Smooth muscle cell (in vitro differentiated cells): ENCODE data around the gene IGF1R. TPM values are rescaled to one million over a fixed set of nuclear protein-coding genes. Genes with fewer than 3 reads are reported as not detected.

Experiments
- DNase-seq: peaks from one replicate; lab custom pipeline; 2025; ENCODE audit not compliant: unreplicated experiment; lab: John Stamatoyannopoulos, UW
- H2AFZ ChIP-seq: fragments of 200-600 bp; sonication (generic); 2 replicates; pipeline ENCODE4 v1.6.0; 2016; ENCODE audit warnings: antibody characterized with exemption, low read depth, mild to moderate bottlenecking
- H3F3A ChIP-seq: fragments of 200-600 bp; sonication (generic); 2 replicates; pipeline ENCODE4 v1.6.0; 2017; ENCODE audit warnings: antibody characterized with exemption, low read depth
- H3K27ac ChIP-seq: fragments of 200-600 bp; sonication (generic); 2 replicates; pipeline ENCODE4 v1.5.1; 2016; ENCODE audit warnings: low read depth, mild to moderate bottlenecking
- H3K27me3 ChIP-seq: fragments of 200-600 bp; sonication (generic); 2 replicates; pipeline ENCODE4 v1.6.1; 2016; ENCODE audit warnings: low read depth, mild to moderate bottlenecking
- H3K36me3 ChIP-seq: fragments of 200-600 bp; sonication (generic); 2 replicates; pipeline ENCODE4 v1.5.1; 2016; ENCODE audit warnings: low read depth
- H3K4me1 ChIP-seq: fragments of 200-600 bp; sonication (generic); 2 replicates; pipeline ENCODE4 v1.5.1; 2016; ENCODE audit warnings: low read depth
- H3K4me2 ChIP-seq: fragments of 200-600 bp; sonication (generic); 2 replicates; pipeline ENCODE4 v1.6.0; 2016; ENCODE audit warnings: mild to moderate bottlenecking
- H3K4me3 ChIP-seq: fragments of 200-600 bp; sonication (generic); 2 replicates; pipeline ENCODE4 v1.5.1; 2016; ENCODE audit warnings: mild to moderate bottlenecking
- H3K79me2 ChIP-seq: fragments of 200-600 bp; sonication (generic); 2 replicates; pipeline ENCODE4 v1.6.0; 2016; ENCODE audit warnings: low read depth, mild to moderate bottlenecking
- H3K9ac ChIP-seq: fragments of 200-600 bp; sonication (generic); 2 replicates; pipeline ENCODE4 v1.6.0; 2016; ENCODE audit warnings: low read depth
- H3K9me3 ChIP-seq: fragments of 200-600 bp; sonication (generic); replicated peaks from 2 replicates; pipeline ENCODE4 v1.5.1; 2016; ENCODE audit warnings: low read depth
- H4K20me1 ChIP-seq: fragments of 200-600 bp; sonication (generic); 2 replicates; pipeline ENCODE4 v1.6.0; 2016; ENCODE audit warnings: low read depth
- WGBS: methylation state at CpG from one replicate; pipeline ENCODE4 v1.1.7; 2016; ENCODE audit warnings: low lambda C conversion rate; 5-methylcytosine and 5-hydroxymethylcytosine counted together
- polyA plus RNA-seq: library from polyadenylated mRNA; unstranded; fragments of >200 nt; fragmentation: Nextera tagmentation; extraction: Ambion mirVana; gene quantifications from 2 replicates; pipeline ENCODE4 v1.2.1, GENCODE V29; 2016
- total RNA-seq: library from RNA; depleted of rRNA; stranded (reverse); fragments of >200 nt; gene quantifications from 2 replicates; pipeline ENCODE4 v1.2.3, GENCODE V29; 2014
- TF ChIP-seq, protein P1 (sequence below): fragments of 200-600 bp; sonication (generic); IDR thresholded peaks from 2 replicates; pipeline ENCODE4 v1.5.1; 2017; ENCODE audit warnings: borderline replicate concordance, mild to moderate bottlenecking, antibody characterized with exemption; ENCODE audit not compliant: insufficient read depth, poor library complexity, severe bottlenecking

IGF1R gene
- total and polyA plus RNA-seq, 2 experiments from 2014 or later = 14.0 to 70.2 TPM

DNA sequence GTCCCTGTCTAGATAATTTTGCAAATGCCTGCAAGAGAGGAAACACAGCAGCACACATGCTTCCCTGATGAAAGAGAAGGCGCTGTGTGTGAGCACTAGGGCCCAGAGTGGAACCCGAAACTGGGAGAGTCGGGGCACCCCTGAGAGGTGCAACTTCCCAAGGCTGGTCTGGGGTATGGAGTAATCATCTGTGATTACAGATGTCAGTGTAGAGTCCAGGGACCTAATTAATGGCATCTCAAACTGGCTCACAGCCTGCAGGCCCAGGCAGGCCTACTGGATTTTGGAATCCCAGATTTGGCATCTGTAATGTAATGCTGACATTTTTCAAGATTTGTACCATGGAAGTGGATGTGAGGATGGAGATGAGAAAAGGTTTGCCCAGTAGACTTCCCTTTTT lies 329.8 kb downstream of the IGF1R start:
- Histone ChIP-seq H3K36me3 (no peaks in the 10 kb centered on the region), H3K79me2 (no peaks in the 10 kb centered on the region), H4K20me1 (no peaks in the 10 kb centered on the region), H3K4me1 (no peaks in the 10 kb centered on the region), H3K27ac (no peak overlapping the region), H3K4me2 (no peak overlapping the region), H3K9ac (no peak overlapping the region), H3K27me3 (no peaks in the 10 kb centered on the region), H2AFZ (no peak overlapping the region), H3K4me3 (no peak overlapping the region), H3F3A (no peaks in the 10 kb centered on the region), H3K9me3 (no peaks in the 10 kb centered on the region)
- TF ChIP-seq, protein P1, sequence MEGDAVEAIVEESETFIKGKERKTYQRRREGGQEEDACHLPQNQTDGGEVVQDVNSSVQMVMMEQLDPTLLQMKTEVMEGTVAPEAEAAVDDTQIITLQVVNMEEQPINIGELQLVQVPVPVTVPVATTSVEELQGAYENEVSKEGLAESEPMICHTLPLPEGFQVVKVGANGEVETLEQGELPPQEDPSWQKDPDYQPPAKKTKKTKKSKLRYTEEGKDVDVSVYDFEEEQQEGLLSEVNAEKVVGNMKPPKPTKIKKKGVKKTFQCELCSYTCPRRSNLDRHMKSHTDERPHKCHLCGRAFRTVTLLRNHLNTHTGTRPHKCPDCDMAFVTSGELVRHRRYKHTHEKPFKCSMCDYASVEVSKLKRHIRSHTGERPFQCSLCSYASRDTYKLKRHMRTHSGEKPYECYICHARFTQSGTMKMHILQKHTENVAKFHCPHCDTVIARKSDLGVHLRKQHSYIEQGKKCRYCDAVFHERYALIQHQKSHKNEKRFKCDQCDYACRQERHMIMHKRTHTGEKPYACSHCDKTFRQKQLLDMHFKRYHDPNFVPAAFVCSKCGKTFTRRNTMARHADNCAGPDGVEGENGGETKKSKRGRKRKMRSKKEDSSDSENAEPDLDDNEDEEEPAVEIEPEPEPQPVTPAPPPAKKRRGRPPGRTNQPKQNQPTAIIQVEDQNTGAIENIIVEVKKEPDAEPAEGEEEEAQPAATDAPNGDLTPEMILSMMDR = no peak
- no peak for DNase-seq
- 86% methylated on average over 3 of the region's 3 CpGs for WGBS

DNA sequence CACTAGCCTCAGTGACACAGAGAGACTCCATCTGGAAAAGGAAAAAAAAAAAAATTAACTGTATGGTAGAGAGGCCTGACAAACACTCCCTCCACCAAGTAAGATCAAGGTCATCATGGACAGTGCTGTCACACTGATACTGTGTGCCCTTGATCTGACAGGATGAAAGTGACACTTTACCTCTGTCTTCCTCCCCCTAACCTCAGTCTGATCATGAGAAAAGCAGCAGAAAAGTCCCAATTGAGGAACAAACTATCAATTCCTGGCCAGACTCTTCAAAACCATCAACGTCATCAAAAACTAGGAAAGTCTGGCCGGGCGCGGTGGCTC lies 332.5 kb downstream of the IGF1R start:
- Histone ChIP-seq H3F3A (peaks cover 7% of the 10 kb centered on the region), H3K9ac (no peak overlapping the region), H3K79me2 (no peaks in the 10 kb centered on the region), H2AFZ (no peak overlapping the region), H3K36me3 (no peaks in the 10 kb centered on the region), H4K20me1 (no peaks in the 10 kb centered on the region), H3K4me2 (no peak overlapping the region), H3K27ac (no peak overlapping the region), H3K9me3 (no peaks in the 10 kb centered on the region), H3K4me1 (peaks cover 2% of the 10 kb centered on the region), H3K4me3 (no peak overlapping the region), H3K27me3 (no peaks in the 10 kb centered on the region)
- DNase-seq = no peak
- TF ChIP-seq, protein P1 = no peak
- 97% methylated on average over 4 of the region's 4 CpGs for WGBS

DNA sequence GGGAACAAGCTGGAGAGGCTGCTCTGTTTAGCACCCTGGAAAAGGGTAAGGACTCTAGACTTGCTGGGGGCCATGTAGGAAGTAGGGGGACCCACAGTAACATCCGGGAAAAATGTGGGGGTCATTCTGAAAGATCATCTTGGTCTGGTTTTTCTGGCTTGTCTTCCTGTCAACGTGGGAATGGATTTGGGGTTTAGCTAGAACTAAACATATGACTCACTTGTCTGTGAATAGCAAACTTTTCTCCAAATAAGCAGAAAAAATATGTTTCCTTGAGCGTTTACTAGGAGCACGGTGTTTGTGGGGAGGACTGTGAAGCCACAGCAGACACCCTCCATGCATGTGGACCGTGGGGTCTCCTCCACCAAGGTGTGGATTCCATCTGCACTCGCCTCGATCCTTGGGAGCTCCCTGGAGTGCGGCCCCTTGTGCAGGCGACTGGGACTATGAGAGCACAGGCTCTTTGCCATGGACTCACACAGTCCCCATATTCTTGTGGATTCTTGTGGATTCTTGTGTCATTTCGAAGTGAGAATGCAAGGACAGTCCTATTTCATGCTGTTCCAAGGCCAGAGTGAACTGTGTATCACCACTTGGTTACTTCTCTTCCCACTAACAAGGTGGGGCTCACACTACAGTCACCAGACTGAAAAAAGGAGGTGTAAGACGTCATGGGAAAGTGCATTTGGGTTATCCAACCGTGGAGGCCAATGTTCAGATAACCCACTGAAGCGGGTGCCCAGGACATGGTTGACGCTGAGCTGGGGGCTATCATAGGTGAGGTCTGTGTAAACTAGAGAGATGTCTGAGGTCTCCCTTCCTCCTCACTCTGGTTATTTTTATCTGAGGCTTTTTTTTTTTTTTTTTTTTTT lies 333.7 kb downstream of the IGF1R start:
- no peak for DNase-seq
- peak overlapping the region; percentile 69 for H3K4me2 ChIP-seq
- H3K36me3 ChIP-seq = no peaks in the 10 kb centered on the region
- TF ChIP-seq, protein P1 = no peak
- H2AFZ ChIP-seq = peak overlapping the region; percentile 38
- no peaks in the 10 kb centered on the region for H3K27me3 ChIP-seq
- no peaks in the 10 kb centered on the region for H3K9me3 ChIP-seq
- no peak overlapping the region for H3K9ac ChIP-seq
- H3K4me3 ChIP-seq = no peak overlapping the region
- WGBS = 49% methylated on average over 14 of the region's 14 CpGs
- peaks cover 7% of the 10 kb centered on the region for H3F3A ChIP-seq
- no peaks in the 10 kb centered on the region for H3K79me2 ChIP-seq
- H3K4me1 ChIP-seq = peaks cover 2% of the 10 kb centered on the region
- no peaks in the 10 kb centered on the region for H4K20me1 ChIP-seq
- peak overlapping the region; percentile 84 for H3K27ac ChIP-seq

DNA sequence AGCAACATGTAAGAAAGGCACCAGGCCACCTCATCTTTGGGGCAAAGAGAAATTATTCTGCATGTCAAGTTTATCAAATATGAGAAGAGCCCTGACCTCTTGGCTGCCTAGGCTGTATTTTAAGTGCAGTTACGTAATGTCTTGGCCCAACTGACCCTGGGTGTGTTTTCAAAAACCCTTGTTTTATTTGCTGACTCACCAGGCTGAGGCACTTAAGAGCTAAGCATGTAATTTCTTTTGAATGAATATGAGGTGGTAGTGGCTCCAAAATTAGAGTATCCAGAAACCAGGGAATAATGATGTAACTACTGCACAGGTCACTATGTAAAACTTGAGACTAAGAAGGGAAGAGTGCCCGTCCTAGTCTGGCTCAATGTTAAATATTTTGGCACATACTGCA lies 335.0 kb downstream of the IGF1R start:
- Histone ChIP-seq H3F3A (peaks cover 7% of the 10 kb centered on the region), H2AFZ (no peak overlapping the region), H3K4me3 (no peak overlapping the region), H3K27me3 (no peaks in the 10 kb centered on the region), H3K9me3 (no peaks in the 10 kb centered on the region), H3K4me1 (peaks cover 2% of the 10 kb centered on the region), H3K9ac (no peak overlapping the region), H4K20me1 (no peaks in the 10 kb centered on the region), H3K36me3 (no peaks in the 10 kb centered on the region), H3K27ac (peak overlapping the region; percentile 84), H3K4me2 (peak overlapping the region; percentile 2), H3K79me2 (no peaks in the 10 kb centered on the region)
- DNase-seq = no peak
- 17% methylated on average over 2 of the region's 2 CpGs for WGBS
- TF ChIP-seq, protein P1 = no peak
